Sigmoid colon (tissue), 7 donors: ENCODE data around the gene FXYD1. TPM values are rescaled to one million over a fixed set of nuclear protein-coding genes. Genes with fewer than 3 reads are reported as not detected.

Experiments used
- DNase-seq: peaks from one replicate; pipeline ENCODE4 v3.0.0-alpha.2; 2019
- H3K27ac ChIP-seq, 4 donors: fragments of 200-600 bp; sonication (generic); one replicate each; pipeline ENCODE4 v1.5.1; 2016 to 2019; ENCODE audit warnings: mild to moderate bottlenecking in 1 of 4
- H3K27me3 ChIP-seq, 3 donors: fragments of 200-600 bp; sonication (generic); one replicate each; pipeline ENCODE4 v1.5.1; 2019; ENCODE audit warnings: mild to moderate bottlenecking in 1 of 3
- H3K36me3 ChIP-seq, 4 donors: fragments of 200-600 bp; sonication (generic); one replicate each; pipeline ENCODE4 v1.5.1; 2016 to 2019
- H3K4me1 ChIP-seq, 4 donors: fragments of 200-600 bp; sonication (generic); one replicate each; pipeline ENCODE4 v1.5.1; 2017 to 2019
- H3K4me3 ChIP-seq, 4 donors: fragments of 200-600 bp; sonication (generic); one replicate each; pipeline ENCODE4 v1.5.1; 2017 to 2019; ENCODE audit warnings: mild to moderate bottlenecking in 2 of 4, moderate library complexity in 1 of 4
- H3K9me3 ChIP-seq, 4 donors: fragments of 200-600 bp in 3 of 4; sonication (generic) in 3 of 4; one replicate each; pipeline versions ENCODE4 v1.5.1 to v1.6.1; 2013 to 2019
- CTCF ChIP-seq, 4 experiments: fragments of 450-650 bp in 3 of 4; fragments of 200-600 bp in 1 of 4; IDR thresholded peaks; one replicate each; pipeline ENCODE4 v1.5.1; 2016 to 2019; ENCODE audit warnings: antibody characterized with exemption in 4 of 4, mild to moderate bottlenecking in 3 of 4, moderate library complexity in 2 of 4
- EP300 ChIP-seq, 4 donors: sonication (generic); formaldehyde crosslinking; IDR thresholded peaks; one replicate each; pipeline ENCODE4 v1.6.1; 2017; ENCODE audit warnings: antibody characterized with exemption in 4 of 4
- POLR2A ChIP-seq, 2 donors: fragments of 450-650 bp; IDR thresholded peaks; one replicate each; pipeline ENCODE4 v1.6.1; 2016; ENCODE audit warnings: antibody characterized with exemption in 2 of 2, mild to moderate bottlenecking in 2 of 2, moderate library complexity in 2 of 2
- POLR2AphosphoS5 ChIP-seq, 4 donors: sonication (generic); formaldehyde crosslinking; IDR thresholded peaks; one replicate each; pipeline ENCODE4 v1.6.1; 2017; ENCODE audit warnings: antibody characterized with exemption in 4 of 4
- WGBS, 2 donors: extraction: QIAGEN DNeasy Blood & Tissue Kit; methylation state at CpG; one replicate each; pipeline ENCODE4 v1.1.7; 2013; 5-methylcytosine and 5-hydroxymethylcytosine counted together
- intact Hi-C: fragments of 100-400 bp; cut with DNase I; formaldehyde crosslinking; loops from one replicate; pipeline ENCODE4 v1.15.1; 2023
- polyA plus RNA-seq, 3 donors: library from polyadenylated mRNA; stranded (reverse); fragments of 200-250 nt; gene quantifications; one replicate each; pipeline ENCODE4 v1.2.3, GENCODE V29; 2013
- total RNA-seq, 4 donors: library from RNA; depleted of rRNA; stranded (reverse); fragments of >200 nt; gene quantifications; one replicate each; pipeline ENCODE4 v1.1.0, GENCODE V29; 2016
- donor health status: healthy with polysubstance abuse.
- donor health status: Bipolar disorder and iron deficiency.
- donor health status: healthy.

FXYD1 gene
- total and polyA plus RNA-seq, 7 donors: 6.0 to 107 (median 43.6) TPM

GRCh38 chr19:35119578-35120155 is 19.0 kb upstream of the FXYD1 start:
- intact Hi-C loops: loop anchor here (10.0 kb wide), 1 partner anchor 145 kb away; no protein-coding TSS in a partner anchor
- 82 to 84% methylated on average over 9 of the region's 9 CpGs for WGBS, 2 donors
- H3K4me3 ChIP-seq: peak overlapping the region in 1 of 4 donors; percentile 18

GRCh38 chr19:35120492-35120891 is 18.1 kb upstream of the FXYD1 start:
- no peak overlapping the region for H3K4me3 ChIP-seq
- no peak for DNase-seq
- H3K27me3 ChIP-seq: no peaks in the 10 kb centered on the region
- 25 to 52% methylated on average over 7 of the region's 7 CpGs for WGBS, 2 donors
- TF ChIP-seq POLR2A (IDR thresholded peaks at IDR 0.05): no peak
- TF ChIP-seq POLR2AphosphoS5 (IDR thresholded peaks at IDR 0.05): peak in 1 of 4 donors; percentile 24
- no peaks in the 10 kb centered on the region for H3K36me3 ChIP-seq
- H3K27ac ChIP-seq: peak overlapping the region; percentile 45 to 67 (median 56)
- H3K4me1 ChIP-seq: peaks cover 0 to 19% (median 10%) of the 10 kb centered on the region in 4 donors
- H3K9me3 ChIP-seq: no peaks in the 10 kb centered on the region
- intact Hi-C loops: loop anchor here (10.0 kb wide), 1 partner anchor 146 kb away; no protein-coding TSS in a partner anchor

More at GRCh38 chr19:35119578-35120155, 19.0 kb upstream of the FXYD1 start:
- Histone ChIP-seq H3K9me3 (no peaks in the 10 kb centered on the region), H3K27me3 (peaks cover 0 to 5% (median 0%) of the 10 kb centered on the region in 3 donors), H3K36me3 (no peaks in the 10 kb centered on the region), H3K4me1 (peaks cover 0 to 18% (median 12%) of the 10 kb centered on the region in 4 donors), H3K27ac (peak overlapping the region; percentile 40 to 67 (median 52))
- DNase-seq: no peak
- TF ChIP-seq EP300 (IDR thresholded peaks at IDR 0.05) (no peak), POLR2AphosphoS5 (IDR thresholded peaks at IDR 0.05) (no peak), CTCF (IDR thresholded peaks at IDR 0.05) (no peak), POLR2A (IDR thresholded peaks at IDR 0.05) (no peak)

- DNase-seq: no peak
- H3K9me3 ChIP-seq: no peaks in the 10 kb centered on the region
- H3K27ac ChIP-seq: peak overlapping the region; percentile 41 to 59 (median 48)
- intact Hi-C loops: loop anchor here (10.0 kb wide), 1 partner anchor 146 kb away; no protein-coding TSS in a partner anchor
- peak in 1 of 2 donors; percentile 21 for TF ChIP-seq POLR2A (IDR thresholded peaks at IDR 0.05)
- TF ChIP-seq EP300 (IDR thresholded peaks at IDR 0.05): no peak
- TF ChIP-seq CTCF (IDR thresholded peaks at IDR 0.05): no peak
- TF ChIP-seq POLR2AphosphoS5 (IDR thresholded peaks at IDR 0.05): no peak
- H3K36me3 ChIP-seq: no peaks in the 10 kb centered on the region
- WGBS, 2 donors: 43 to 76% methylated on average over 7 of the region's 7 CpGs
- no peaks in the 10 kb centered on the region for H3K27me3 ChIP-seq
- no peak overlapping the region for H3K4me3 ChIP-seq
- H3K4me1 ChIP-seq: peaks cover 0 to 20% (median 10%) of the 10 kb centered on the region in 4 donors
Observed at GRCh38 chr19:35120898-35121297, 17.7 kb upstream of the FXYD1 start.

GRCh38 chr19:35122687-35123551 is 15.7 kb upstream of the FXYD1 start:
- Histone ChIP-seq H3K4me3 (no peak overlapping the region), H3K9me3 (no peaks in the 10 kb centered on the region), H3K27ac (peak overlapping the region; percentile 78 to 89 (median 84)), H3K36me3 (no peaks in the 10 kb centered on the region), H3K27me3 (no peaks in the 10 kb centered on the region), H3K4me1 (peaks cover 0 to 20% (median 10%) of the 10 kb centered on the region in 4 donors)
- TF ChIP-seq POLR2A (IDR thresholded peaks at IDR 0.05) (no peak), CTCF (IDR thresholded peaks at IDR 0.05) (no peak), POLR2AphosphoS5 (IDR thresholded peaks at IDR 0.05) (no peak), EP300 (IDR thresholded peaks at IDR 0.05) (no peak)
- 80 to 85% methylated on average over 19 of the region's 19 CpGs for whole genome bisulfite sequencing, 2 donors
- DNase-seq: no peak
- intact Hi-C loops: loop anchor here (10.0 kb wide), 1 partner anchor 148 kb away; no protein-coding TSS in a partner anchor

- DNase-seq: peak; percentile 85
- H3K4me1 ChIP-seq: peaks cover 0 to 20% (median 10%) of the 10 kb centered on the region in 4 donors
- H3K4me3 ChIP-seq: peak overlapping the region in 1 of 4 donors; percentile 67
- TF ChIP-seq EP300 (IDR thresholded peaks at IDR 0.05) (no peak), POLR2A (IDR thresholded peaks at IDR 0.05) (no peak), POLR2AphosphoS5 (IDR thresholded peaks at IDR 0.05) (peak in 2 of 4 donors; percentile 30 to 37), CTCF (IDR thresholded peaks at IDR 0.05) (no peak)
- no peaks in the 10 kb centered on the region for H3K9me3 ChIP-seq
- H3K27me3 ChIP-seq: no peaks in the 10 kb centered on the region
- H3K36me3 ChIP-seq: no peaks in the 10 kb centered on the region
- H3K27ac ChIP-seq: peak overlapping the region; percentile 78 to 89 (median 84)
- WGBS, 2 donors: 62 to 77% methylated on average over 5 of the region's 5 CpGs
- intact Hi-C loops: loop anchor here (10.0 kb wide), 1 partner anchor 149 kb away; no protein-coding TSS in a partner anchor
Observed at GRCh38 chr19:35123573-35123972, 15.1 kb upstream of the FXYD1 start.
